Activated CD4-positive, alpha-beta T cell treated with anti-CD3 and anti-CD28 coated beads, Interleukin-2, amount 50 U/mL, for 24 hours (primary cell): ENCODE data around the gene COMMD8.
"Not testable (repeated sequence)": the region's sequence is repeated elsewhere in the genome, so short reads cannot be mapped to it uniquely, and the experiment has no call there.

Source experiments
- DNase-seq, 2 donors: peaks; one replicate each; pipeline ENCODE4 v3.0.0-alpha.2; 2020; ENCODE audit warnings: low read depth in 1 of 2, low spot score in 1 of 2

The COMMD8 gene

GRCh38 chr4:47463235-47463956 lies at the start of gene COMMD8:
TSS of gene COMMD8 (minus strand) at chr4:47463702. CDS start at chr4:47463651, 51 bp downstream.
- peak; percentile 94 to 97 for DNase-seq

- DNase-seq, result no peak
Observed at GRCh38 chr4:47510506-47511143, 47.1 kb upstream of the COMMD8 start.

GRCh38 chr4:47505666-47506065 lies 42.2 kb upstream of the COMMD8 start:
- no peak for DNase-seq

GRCh38 chr4:47505147-47505546 lies 41.6 kb upstream of the COMMD8 start:
- no peak for DNase-seq

GRCh38 chr4:47500776-47501175 lies 37.3 kb upstream of the COMMD8 start:
- no peak for DNase-seq

- no peak for DNase-seq
Observed at GRCh38 chr4:47499700-47500099, 36.2 kb upstream of the COMMD8 start.

- DNase-seq, result no peak
Observed at GRCh38 chr4:47498899-47499298, 35.4 kb upstream of the COMMD8 start.

GRCh38 chr4:47494124-47494430 lies 30.6 kb upstream of the COMMD8 start:
- no peak for DNase-seq

GRCh38 chr4:47493238-47494123 lies 30.0 kb upstream of the COMMD8 start:
- no peak for DNase-seq

GRCh38 chr4:47490550-47490949 lies 27.0 kb upstream of the COMMD8 start:
- DNase-seq, result peak in 1 of 2 donors; percentile 30

GRCh38 chr4:47488706-47489105 lies 25.2 kb upstream of the COMMD8 start:
- no peak for DNase-seq

- not testable (repeated sequence) for DNase-seq
Observed at GRCh38 chr4:47486727-47487126, 23.2 kb upstream of the COMMD8 start.

GRCh38 chr4:47486231-47486673 lies 22.8 kb upstream of the COMMD8 start:
- DNase-seq, result no peak

GRCh38 chr4:47485768-47486167 lies 22.3 kb upstream of the COMMD8 start:
- DNase-seq, result no peak

GRCh38 chr4:47485047-47485692 lies 21.7 kb upstream of the COMMD8 start, which contains the start of gene ATP10D:
TSS of gene ATP10D (plus strand) at chr4:47485275. CDS start at chr4:47512541, 27,266 bp downstream.
- DNase-seq, result peak; percentile 42 to 54

GRCh38 chr4:47484168-47484567 lies 20.7 kb upstream of the COMMD8 start:
- DNase-seq, result no peak

GRCh38 chr4:47483745-47484144 lies 20.2 kb upstream of the COMMD8 start:
- no peak for DNase-seq

GRCh38 chr4:47482326-47482725 lies 18.8 kb upstream of the COMMD8 start:
- no peak for DNase-seq

- no peak for DNase-seq
Observed at GRCh38 chr4:47478804-47479203, 15.3 kb upstream of the COMMD8 start.

GRCh38 chr4:47475411-47475810 lies 11.9 kb upstream of the COMMD8 start:
- no peak for DNase-seq

- DNase-seq, result no peak
Observed at GRCh38 chr4:47474799-47475198, 11.3 kb upstream of the COMMD8 start.
